GM18909 (cell line): ENCODE data around the gene CYP27B1.

Experiments
- ATAC-seq: cut with Tn5 transposase; IDR thresholded peaks from one replicate; pipeline ENCODE4 v1.9.1; 2021; ENCODE audit warnings: mild to moderate bottlenecking; ENCODE audit not compliant: unreplicated experiment, poor library complexity

The CYP27B1 gene

DNA sequence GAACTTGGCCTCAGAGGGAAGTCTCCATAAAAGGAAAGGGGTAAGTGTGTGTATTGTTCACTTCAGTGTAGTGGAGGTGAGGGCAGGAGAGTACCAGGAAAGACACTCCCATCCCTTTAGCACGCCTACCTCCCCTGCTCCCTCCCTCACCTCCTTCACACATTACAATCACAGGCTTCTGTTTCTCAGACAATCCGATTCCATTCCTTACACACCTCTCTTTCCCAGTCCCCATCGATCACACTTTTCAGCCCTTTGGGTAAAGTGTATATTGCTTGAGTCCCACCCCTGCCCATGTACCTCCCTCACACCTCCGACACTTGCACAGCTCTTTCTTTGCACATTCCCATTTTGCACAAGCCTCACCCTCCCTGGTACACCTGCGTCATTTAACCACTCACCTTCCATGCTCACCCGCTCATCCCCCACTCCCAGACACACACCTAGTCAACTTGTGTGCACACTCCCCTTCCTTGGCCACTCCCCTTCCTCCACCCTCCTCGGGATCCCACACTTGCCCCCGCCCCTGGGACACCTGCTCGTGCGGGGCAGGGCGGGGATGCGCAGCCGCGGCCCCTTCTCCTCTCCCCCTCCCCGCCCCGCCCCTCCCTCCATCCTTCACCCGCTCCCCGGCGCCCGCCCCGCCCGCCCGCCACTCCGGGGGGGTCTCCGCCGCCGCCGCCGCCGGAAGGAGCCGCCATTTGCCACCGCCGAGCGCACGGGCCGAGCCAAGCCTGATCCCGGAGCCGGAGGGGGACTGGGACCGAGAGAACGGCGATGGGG lies 12.3 kb downstream of the CYP27B1 start, which contains the start of gene MARCHF9:
Gene MARCHF9, plus strand, starts transcription at position 693 of the 783 bp plus-strand sequence. CDS start 426 bp downstream, outside the sequence.
- peak; percentile 40 for ATAC-seq

DNA sequence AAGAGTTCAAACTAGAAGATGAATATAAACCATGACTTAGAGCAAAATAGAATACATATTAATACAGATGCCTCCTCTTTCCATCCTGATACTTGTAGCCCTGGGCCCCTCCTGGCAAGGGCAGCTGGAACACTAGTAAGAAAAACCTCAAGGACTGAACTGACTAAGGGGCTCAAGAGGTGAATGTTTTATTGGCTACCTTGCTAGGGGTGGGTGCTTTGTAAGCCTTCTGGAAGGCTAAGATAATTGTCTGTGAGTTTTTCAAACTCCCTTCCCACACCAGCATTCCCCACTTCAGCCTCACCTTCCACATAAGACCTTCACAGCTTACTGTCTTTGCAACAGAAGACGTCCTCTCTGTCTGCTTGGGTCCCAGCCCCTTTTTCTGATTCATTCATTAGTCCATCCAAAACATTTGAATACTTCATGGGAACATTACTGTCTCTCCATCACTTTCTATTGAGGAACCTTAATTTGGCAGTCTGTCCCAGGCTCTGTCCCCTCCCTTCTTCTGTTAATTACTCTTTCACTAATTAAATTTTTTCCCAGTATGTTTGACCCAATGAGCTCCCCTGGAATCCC lies 13.0 kb downstream of the CYP27B1 start:
- ATAC-seq = no peak

DNA sequence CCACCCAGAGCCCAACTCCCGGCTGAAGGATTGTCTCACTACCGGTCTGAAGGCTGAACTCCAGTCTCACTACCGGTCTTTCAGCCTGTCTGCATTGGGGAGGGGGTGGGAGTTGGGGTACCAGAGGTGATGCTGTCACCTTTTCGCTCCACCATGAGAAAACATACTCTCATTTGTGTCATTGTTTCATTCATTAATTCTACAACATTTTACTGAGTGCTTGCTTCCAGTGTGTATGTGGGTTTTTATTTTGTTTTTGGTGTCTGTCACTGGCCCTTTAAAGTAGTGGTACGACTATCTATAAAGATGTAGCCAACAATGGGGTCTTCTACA lies 14.2 kb downstream of the CYP27B1 start:
- no peak for ATAC-seq

DNA sequence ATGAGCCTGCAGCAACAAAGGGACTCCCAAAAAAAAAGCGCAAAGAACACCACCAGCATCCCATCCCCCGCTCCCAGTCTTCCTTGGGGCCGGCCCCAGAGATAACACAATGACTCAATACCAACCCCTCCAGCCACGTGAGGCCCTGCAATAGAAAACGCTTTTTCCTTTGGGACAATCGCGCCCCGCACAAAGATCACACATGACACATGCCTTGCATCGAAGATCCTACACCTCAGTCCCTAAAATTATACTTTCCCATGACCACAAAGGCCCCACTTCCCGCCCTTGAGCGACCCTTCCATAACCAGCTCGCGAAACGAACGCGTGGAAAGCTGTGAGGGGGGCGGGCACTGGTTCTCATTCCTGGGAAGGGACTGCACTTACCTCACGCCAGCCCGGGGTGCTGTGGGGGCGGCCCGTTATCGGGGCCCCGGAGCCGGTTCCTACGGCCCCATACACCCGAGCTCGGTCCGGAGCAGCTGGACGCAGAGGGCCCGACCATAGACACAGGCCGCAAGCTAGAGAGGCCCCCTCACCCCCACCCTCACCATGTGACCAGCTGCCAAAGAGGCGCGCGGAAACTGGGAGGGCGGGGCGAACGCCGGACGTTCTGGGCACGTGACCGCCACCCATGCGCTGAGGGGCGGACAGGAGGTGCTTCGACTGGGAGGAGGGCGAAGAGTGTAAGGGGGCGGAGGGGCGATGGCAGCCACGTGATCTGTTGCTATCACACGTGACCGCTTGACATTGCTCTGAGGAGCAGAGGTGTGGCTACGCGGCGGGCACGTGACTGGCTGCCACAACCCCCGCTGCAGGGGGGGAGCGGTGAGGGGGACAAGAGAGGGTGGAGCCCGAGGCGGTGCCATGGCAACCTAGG lies 14.8 kb downstream of the CYP27B1 start, which contains the start of gene CDK4:
Gene CDK4, minus strand, starts transcription at position 523 of the 880 bp plus-strand sequence. CDS start 593 bp downstream, outside the sequence.
- ATAC-seq = peak; percentile 70

DNA sequence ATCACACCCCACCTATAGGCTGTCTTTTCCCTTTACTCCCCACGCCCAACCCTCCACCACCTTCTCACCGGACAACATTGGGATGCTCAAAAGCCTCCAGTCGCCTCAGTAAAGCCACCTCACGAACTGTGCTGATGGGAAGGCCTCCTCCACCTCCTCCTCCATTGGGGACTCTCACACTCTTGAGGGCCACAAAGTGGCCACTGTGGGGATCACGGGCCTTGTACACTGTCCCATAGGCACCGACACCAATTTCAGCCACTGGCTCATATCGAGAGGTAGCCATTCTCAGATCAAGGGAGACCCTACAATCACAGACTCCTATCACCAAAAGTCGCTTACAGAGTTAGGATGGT lies 15.5 kb downstream of the CYP27B1 start:
- no peak for ATAC-seq

DNA sequence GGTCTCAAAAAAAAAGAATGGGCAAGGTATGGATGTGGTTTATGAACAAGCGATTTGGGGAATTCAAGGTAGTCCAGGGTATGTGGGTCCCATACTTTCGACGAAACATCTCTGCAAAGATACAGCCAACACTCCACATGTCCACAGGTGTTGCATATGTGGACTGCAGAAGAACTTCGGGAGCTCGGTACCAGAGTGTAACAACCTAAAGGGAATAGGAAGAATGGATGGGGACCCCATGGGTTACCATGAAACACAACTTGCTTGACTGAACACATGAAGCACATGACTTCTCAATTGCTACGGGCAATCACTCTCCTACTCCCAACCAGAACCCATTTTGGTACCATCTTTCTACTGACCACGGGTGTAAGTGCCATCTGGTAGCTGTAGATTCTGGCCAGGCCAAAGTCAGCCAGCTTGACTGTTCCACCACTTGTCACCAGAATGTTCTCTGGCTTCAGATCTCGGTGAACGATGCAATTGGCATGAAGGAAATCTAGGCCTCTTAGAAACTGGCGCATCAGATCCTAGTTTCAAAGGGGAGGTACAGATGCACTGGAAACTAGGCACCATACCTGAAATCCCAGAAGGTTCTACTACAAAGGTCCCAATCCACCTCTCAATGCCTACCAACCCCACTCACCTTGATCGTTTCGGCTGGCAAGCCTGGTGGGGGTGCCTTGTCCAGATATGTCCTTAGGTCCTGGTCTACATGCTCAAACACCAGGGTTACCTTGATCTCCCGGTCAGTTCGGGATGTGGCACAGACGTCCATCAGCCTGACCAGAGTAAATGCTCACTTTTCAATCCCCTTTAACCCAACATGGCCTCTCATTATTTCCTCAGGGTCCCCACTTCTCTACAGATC lies 16.1 kb downstream of the CYP27B1 start:
- no peak for ATAC-seq

DNA sequence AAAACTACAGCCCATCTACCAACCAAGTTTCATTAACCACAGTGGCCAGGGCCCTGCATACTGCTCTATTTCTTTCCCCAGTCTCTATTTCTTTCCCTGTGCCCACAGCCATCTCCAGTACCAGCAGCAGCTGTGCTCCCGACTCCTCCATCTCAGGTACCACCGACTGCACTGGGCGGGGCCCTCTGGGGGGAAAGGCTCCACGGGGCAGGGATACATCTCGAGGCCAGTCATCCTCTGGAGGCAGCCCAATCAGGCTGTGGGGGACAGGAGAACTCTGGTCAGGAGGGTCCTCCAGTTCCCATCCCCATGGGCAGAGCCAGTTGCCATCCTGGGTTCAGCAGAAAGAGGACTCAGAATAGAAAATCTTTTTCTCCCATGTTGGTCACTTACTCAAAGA lies 17.8 kb downstream of the CYP27B1 start:
- no peak for ATAC-seq

DNA sequence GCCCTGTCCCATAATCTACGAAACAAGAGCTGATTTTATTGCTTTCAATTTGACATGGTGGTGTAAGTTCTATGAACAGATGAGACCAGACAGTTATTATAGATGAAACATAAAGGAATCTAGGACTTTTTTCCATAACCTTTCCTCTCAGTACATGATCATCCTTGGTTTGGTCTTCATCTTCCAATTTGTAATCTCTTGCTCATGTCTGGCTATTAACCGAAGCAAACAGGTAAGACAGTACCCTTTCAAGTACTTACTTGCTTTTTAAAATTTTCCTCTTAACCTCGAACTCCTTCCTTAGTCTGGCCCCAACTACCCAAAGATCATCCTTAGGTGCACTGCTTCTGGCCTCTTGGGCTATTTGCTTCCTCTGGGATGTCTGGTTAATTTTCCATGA lies 20.9 kb downstream of the CYP27B1 start:
- ATAC-seq = no peak

DNA sequence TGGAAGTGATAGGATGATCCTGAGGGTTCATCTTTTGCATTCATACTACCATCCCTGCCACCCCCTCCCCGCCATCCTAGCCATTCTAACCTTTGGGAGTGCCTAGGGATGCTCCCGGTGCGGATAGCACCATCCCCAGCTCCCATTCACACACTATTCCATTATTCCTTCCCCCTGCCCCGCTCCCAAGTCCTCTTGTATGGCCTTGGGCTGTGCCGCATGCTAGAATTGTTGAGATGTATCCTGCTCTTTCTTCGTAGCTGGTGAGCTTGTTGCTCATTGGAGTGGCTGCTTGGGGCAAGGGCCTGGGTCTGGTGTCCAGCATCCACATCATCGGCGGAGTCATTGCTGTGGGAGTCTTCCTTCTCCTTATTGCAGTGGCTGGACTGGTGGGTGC lies 21.4 kb downstream of the CYP27B1 start:
- no peak for ATAC-seq

DNA sequence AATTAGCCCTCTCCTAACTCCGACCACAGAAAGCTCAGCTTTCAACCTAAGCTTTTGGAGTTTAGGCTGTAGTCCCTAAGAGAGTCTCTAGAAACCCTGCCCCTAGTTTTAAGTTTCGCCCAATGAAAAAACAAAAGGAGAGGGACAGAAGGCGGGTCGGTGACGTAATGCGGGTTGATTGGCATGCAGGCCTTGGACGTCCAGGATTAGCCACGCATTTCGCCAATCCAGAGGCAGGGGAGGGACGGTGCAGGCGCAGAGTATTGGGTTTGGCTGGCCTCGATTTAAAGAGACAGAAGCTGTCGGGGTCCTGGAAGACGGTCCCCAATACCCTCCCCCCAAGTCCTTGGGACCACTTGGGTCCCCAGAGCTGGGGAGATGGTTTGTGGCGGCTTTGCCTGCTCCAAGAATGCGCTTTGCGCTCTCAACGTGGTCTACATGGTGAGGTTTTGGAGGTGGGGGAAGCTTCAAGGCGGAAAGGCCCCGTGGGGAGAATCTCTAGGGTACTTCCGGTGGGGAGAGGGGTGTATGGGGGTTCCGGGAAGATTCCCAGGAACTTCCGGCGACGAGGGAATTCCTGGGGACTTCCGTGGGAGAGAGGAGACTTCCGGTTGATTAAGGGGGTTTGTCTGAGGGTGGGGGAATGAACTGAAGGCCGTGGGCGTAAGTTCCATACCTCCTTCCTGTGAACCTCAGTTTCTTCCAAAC lies 21.9 kb downstream of the CYP27B1 start, which contains the start of gene TSPAN31:
Gene TSPAN31, plus strand, starts transcription at position 263 of the 708 bp plus-strand sequence. Its CDS starts 116 bp downstream, at position 379.
- peak; percentile 88 for ATAC-seq

DNA sequence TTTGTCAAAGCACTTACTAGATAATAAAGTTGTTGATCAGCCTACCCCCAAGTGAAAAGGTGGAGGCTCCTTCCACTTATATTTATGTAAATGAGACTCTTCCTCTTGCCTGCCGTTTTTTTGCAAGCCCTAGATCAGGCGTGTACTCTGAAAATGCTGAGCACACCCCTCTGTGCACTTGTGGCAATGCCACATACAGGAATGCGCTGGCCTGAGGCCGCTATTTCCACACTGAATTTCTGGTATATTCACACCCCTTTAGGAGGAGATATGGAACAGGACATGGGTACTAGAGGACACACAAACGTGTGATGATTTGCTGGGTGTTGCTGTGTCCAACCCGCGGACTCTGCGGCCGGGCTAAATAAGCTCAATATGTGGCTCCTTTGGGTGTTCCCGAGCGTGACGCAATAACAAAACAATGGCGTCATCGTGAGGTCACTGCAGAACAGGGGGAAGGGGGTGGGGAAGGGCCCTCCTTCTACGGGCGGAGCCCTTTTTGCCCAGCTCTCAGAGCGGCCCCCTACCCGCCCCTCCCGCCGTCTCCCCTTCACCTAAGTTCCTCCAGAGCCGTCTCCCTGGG lies 22.6 kb downstream of the CYP27B1 start:
- ATAC-seq = peak; percentile 36

DNA sequence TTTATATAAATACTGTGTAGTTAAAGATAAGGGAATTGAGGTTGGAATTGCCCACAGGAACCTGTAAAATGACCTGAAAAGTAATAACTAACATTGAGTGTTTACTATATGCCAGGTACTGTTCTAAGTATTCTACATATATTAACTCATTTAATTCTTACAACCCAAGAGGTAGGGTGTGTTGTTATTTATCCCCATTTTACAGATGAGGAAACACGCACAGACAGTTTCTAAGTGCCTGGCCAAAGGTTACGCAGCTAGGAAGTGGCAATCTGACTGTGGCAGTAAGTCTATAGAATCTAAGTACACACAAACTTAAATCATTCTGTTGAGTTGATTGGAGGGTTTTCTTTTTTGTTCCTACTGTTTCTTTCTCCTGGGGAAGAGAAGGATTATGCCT lies 23.1 kb downstream of the CYP27B1 start:
- no peak for ATAC-seq

DNA sequence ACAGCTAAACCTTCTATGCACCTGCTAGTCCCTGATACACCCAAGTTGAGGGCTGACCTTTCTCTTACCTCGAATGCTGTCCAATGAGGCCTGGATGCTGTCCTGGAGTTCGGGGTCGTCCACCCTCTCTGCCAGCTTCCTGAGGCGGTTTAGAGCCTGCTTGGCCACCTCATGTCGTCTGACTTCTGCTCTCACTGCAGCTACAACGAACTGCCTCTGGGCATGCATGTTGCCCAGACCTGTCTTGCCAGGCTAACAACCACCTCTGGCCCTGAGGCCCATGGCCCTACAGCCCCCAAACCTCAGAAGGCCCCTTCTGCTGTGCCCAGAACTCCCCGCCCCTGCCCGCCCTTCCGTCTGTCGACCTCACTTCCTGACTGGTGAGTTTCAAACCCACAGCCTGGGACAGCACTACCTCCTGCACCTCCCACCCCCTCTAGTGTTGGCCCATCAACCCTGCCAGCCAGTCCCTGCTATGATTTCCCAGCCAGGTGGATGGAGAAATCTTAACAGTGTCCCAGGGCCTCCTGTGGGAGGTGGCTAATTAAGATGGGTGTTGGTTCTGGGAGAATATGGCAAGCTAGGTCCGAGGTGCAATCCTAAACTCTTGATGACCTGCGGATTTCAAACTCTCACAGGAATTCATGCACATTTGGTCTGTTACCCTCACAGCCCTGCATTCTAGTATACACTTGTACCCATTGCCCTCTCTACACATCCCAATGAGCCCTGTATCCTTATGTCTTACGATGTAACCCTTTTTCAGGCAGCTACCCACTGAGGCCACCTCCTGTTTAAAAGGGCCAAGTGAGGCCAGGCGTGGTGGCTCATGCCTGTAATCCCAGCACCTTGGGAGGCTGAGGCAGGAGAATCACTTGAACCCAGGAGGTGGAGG lies 24.8 kb downstream of the CYP27B1 start:
- ATAC-seq = peak; percentile 61

DNA sequence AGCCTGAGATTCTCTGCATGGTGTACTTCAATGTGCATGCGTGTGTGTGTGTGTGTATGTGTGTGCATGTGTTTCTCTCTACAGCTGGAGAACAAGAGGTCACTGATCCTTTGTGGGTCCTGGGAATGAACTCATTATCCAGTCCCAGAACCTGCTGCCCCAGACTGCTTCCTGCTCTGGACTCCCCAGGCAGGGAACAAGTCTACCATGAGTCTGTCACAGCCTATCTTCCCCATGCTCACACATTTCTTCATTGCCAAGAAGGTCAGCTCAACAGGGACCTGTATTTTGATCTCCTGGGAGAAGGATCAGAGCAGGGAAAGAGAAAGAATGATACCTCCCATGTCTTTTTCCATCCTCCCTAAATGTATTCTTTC lies 25.5 kb downstream of the CYP27B1 start:
- ATAC-seq = no peak

DNA sequence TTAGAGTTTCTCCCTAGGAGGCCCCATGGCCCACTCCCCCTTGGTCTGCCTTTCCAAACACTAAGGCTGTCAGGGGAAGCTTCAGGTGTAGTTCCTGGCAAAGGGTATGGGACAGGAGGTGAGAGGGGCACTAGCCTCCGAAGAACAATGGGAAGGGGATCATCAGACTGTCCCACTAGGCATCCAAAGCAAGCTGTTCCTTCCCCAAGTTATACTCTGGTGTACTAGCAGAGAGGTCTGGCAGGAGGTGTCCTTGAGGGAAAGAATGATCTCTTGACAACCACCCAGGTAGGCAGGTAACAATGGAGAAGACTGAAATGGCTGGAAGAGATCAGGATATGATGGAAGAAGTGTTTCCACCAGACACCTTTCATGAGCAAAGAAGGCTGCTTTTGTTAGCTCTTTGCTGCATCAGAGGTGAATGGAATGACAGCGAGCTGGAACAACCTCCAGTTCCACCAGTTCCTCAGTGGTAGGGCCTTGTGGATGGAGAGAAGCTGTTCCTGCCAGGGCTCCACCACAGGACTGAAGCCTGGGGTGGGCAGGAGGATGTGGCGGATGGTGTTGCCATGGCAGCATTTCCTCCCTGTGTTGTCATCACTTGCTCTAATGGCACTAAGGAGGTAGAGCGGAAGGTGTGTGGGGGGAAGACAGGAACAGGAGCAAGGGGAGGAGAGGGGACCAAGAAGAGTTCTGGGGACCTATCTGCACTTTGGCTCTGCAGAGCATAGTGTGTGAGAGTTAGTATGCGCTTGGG lies 26.0 kb downstream of the CYP27B1 start:
- peak; percentile 56 for ATAC-seq

DNA sequence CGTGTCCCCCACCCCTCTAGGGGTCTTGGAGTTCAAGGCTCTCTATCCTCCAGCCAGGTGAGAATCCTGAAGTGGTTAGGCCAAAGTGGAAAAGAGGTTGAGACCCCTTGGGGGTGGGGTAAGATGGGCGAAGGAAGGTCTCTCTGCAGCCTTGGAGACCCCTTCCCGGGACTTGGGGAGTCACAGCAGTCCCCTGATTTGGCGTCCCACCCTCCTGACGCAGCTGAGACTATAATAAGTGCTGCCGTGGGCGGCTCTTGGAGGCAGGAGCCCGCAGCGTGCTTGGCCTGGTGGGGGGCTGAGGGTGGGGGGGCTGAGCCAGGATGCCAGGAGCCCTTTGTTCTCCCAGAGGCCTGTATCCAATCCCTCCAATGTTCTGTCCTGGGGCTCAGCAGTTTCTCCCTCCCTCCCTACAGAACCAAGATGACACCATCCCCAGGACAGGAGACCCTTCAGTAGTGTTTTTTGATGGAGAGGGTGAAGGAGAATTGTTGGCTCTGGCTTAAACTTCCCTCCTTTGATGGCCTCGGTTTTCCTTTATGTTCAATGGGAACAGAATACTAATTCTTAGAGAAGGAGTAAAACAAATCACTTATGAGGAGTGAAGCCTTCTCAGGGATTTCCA lies 26.9 kb downstream of the CYP27B1 start:
- ATAC-seq = no peak

DNA sequence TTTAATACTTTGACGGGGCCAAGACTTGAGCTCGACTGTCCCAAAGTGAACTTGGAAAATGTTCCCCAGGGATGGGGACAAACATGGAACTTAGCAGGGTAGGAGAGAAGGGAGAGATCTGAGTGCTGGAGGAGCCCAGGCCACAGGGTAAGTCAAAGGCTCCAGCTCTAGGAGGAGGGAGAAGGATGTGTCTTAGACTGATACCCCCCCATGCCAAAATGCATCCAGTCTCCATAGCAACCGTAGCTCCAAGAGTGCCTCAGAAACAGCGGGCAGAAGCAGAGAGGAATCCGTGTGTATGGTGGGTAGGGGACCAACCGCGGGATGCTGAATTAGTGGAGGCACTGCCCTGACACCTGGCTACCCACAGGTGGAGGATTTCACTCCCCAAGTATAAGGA lies 27.5 kb downstream of the CYP27B1 start:
- no peak for ATAC-seq
